Suprapubic skin (tissue), 3 donors: Measurements from ENCODE around the gene BCL2L1.

ENCODE experiments used
- POLR2AphosphoS5 ChIP-seq, 3 donors: sonication (generic); formaldehyde crosslinking; IDR thresholded peaks; one replicate each; pipeline ENCODE4 v1.6.1; 2017; ENCODE audit warnings: antibody characterized with exemption in 3 of 3
- TF ChIP-seq, protein P1 (sequence below), 2 donors: fragments of 200-600 bp in 1 of 2; fragments of 450-650 bp in 1 of 2; sonication (generic) in 1 of 2; IDR thresholded peaks; one replicate each; pipeline ENCODE4 v1.5.1; 2016 to 2019; ENCODE audit warnings: antibody characterized with exemption in 2 of 2, mild to moderate bottlenecking in 1 of 2, moderate library complexity in 1 of 2

DNA sequence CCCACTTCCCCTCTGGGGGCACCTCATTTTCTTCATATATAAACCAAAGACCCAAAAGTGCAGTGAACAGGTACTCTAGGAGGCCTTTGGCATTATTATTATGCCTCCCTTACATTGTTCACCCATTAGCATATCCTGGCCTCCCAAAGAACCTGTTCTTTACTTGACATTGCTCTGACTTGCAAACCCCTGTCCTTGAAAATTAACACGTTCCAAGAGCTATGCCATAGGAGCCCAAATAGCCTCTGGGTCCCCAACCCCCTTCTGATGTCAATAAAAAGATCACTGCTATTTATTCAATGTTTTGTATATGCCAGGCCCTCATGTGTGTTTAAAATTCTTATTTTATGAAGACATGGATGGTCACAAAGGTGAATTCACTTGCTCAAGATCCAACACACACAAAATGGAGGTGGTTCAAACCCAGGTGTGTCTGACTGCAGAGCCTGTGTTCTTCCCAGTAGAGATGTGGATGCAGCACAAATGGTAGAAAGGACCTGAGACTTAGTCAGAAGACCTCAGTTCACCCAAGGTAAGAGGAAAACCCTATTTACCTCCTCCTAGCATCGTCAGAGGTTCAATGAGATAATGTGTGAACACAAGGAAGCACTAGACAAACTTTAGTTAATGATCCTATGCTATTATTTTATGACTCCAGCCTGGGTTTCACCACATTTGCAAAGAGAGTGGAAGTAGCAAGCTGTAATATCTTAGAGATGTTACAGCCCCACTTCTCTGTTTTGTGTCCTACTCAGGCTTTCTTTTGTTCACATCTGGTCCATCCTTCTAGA is 36.6 kb downstream of the BCL2L1 start:
- TF ChIP-seq POLR2AphosphoS5 (IDR thresholded peaks at IDR 0.05) = no peak
- TF ChIP-seq, protein P1, sequence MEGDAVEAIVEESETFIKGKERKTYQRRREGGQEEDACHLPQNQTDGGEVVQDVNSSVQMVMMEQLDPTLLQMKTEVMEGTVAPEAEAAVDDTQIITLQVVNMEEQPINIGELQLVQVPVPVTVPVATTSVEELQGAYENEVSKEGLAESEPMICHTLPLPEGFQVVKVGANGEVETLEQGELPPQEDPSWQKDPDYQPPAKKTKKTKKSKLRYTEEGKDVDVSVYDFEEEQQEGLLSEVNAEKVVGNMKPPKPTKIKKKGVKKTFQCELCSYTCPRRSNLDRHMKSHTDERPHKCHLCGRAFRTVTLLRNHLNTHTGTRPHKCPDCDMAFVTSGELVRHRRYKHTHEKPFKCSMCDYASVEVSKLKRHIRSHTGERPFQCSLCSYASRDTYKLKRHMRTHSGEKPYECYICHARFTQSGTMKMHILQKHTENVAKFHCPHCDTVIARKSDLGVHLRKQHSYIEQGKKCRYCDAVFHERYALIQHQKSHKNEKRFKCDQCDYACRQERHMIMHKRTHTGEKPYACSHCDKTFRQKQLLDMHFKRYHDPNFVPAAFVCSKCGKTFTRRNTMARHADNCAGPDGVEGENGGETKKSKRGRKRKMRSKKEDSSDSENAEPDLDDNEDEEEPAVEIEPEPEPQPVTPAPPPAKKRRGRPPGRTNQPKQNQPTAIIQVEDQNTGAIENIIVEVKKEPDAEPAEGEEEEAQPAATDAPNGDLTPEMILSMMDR (IDR thresholded peaks at IDR 0.05) = no peak
